ENCODE measurements around the gene C1QTNF1. TPM values are rescaled to one million over a fixed set of nuclear protein-coding genes. Genes with fewer than 3 reads are reported as not detected.

The C1QTNF1 gene
- total RNA-seq, 2 experiments from 2014 or later, result not detected

DNA sequence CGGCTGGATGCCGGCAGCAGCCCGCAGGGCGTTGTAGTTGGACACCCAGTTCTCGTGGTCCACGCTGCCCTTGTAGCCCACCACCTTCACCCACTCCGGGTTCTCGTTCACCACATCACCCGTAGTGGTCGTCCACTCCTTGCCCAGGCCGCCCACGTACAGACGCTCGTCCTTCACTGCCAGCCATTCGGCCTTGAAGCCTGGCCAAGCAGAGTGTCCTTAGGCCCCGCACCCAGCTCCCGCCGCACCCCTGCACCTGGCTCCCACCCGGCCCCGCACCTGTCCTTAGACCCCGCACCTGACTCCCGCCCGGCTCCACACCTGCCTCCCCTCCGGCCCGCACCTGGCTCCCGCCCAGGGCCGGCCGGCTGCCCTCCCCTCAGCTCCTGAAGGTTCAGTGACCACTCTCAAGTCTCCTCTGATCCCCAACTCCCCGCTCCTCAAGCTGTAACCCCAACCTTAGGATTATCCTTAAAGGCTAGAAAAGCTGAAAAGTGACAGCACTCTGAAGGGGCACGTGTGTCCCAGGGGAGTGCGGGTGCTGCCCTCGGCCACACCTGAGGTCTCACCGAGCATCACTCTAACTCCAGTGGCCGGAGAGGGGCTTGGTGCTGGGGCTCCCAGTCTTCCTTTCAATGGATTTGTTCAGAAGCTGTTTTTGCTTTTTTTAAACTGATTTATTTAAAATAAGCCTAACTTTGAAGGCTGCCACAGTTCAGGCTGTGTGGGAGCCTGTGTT is 28.8 kb upstream of the C1QTNF1 start:
- Histone ChIP-seq H4K20me1 (ENCODE audit: insufficient read depth, low read length) (peaks cover 4% of the 10 kb centered on the region; the same call in 1 of the 2 replicates), H3K9me2 (ENCODE audit: insufficient read depth, low read length) (no peaks in the 10 kb centered on the region), H2AFZ (ENCODE audit: low read length) (no peak overlapping the region), H3K36me3 (ENCODE audit: insufficient read depth, low read length) (peaks cover 94% of the 10 kb centered on the region), H3K27ac (ENCODE audit: low read depth, low read length, poor library complexity, severe bottlenecking) (no peak overlapping the region), H3K79me2 (ENCODE audit: insufficient read depth, low read depth, low read length) (no peaks in the 10 kb centered on the region), H3K4me3 (ENCODE audit: low read depth, low read length, poor library complexity, severe bottlenecking) (no peak overlapping the region), H3K4me1 (ENCODE audit: insufficient read depth, low read length, poor library complexity, severe bottlenecking) (no peaks in the 10 kb centered on the region), H3K9me3 (ENCODE audit: low read length) (no peaks in the 10 kb centered on the region), H3K4me2 (ENCODE audit: low read length) (no peak overlapping the region)
- intact Hi-C loops (cut with micrococcal nuclease; ENCODE audit: unreplicated experiment), result no loop called here
- DNase-seq (ENCODE audit: low spot score), result no peak
- ChIA-PET CTCF (ENCODE audit: unreplicated experiment) (interaction anchor here (1.2 kb wide), 1 partner anchor 10 kb away, joined by 4 read pairs; no protein-coding TSS in a partner anchor), POLR2A (interaction anchor here (0.9 kb wide), 1 partner anchor 132 kb away, joined by 3 read pairs; no protein-coding TSS in a partner anchor)
- BruUV-seq (replicated peaks), result no TSS peak
- no peak for TF ChIP-seq CTCF (conservative IDR thresholded peaks at IDR 0.05; ENCODE audit: low read length)
- TF ChIP-seq EZH2phosphoT487 (IDR thresholded peaks at IDR 0.05; ENCODE audit: borderline replicate concordance, low read depth, low read length), result no peak

DNA sequence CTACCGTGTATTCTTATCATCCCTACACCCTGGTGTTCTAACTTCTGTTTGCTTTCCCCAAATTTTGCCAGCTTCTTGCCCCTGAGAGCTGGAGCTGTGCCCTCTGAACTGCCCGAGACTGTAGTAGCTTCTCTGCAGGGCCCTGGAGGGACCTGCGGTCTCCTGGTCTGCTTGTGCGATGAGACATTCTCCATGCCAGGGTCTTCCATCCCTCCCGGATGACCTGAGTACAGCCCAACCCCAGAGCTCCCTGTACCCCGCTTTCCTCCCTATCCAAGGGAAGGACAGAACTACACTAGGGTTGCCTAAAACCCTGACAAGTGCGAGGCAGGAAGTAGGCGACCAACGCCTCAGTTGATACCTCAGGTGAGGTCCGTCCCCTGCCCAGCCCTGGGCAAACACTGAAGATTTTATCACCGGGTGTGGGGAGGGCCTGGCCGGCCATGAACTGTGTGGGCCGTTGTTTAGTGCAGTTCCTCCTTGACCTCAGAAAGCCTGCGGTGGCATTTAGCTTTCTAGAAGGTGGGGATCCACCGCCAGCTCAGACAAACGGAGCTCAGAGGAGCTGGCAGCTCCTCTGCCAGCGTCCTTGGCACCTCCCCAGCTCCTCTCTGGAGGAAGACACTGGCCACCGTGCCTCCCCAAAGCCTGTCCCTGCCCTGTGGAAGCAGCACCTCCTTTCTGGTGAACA is 28.1 kb upstream of the C1QTNF1 start:
- Histone ChIP-seq H3K4me2 (ENCODE audit: low read length) (no peak overlapping the region), H3K4me1 (ENCODE audit: insufficient read depth, low read length, poor library complexity, severe bottlenecking) (no peaks in the 10 kb centered on the region), H3K9me3 (ENCODE audit: low read length) (no peaks in the 10 kb centered on the region), H3K27ac (ENCODE audit: low read depth, low read length, poor library complexity, severe bottlenecking) (no peak overlapping the region), H3K79me2 (ENCODE audit: insufficient read depth, low read depth, low read length) (no peaks in the 10 kb centered on the region), H4K20me1 (ENCODE audit: insufficient read depth, low read length) (peaks cover 4% of the 10 kb centered on the region; the same call in 1 of the 2 replicates), H3K36me3 (ENCODE audit: insufficient read depth, low read length) (peaks cover 88% of the 10 kb centered on the region), H3K4me3 (ENCODE audit: low read depth, low read length, poor library complexity, severe bottlenecking) (no peak overlapping the region), H3K9me2 (ENCODE audit: insufficient read depth, low read length) (no peaks in the 10 kb centered on the region), H2AFZ (ENCODE audit: low read length) (no peak overlapping the region)
- POLR2A ChIA-PET, result interaction anchor here (0.9 kb wide), 1 partner anchor 132 kb away, joined by 3 read pairs; no protein-coding TSS in a partner anchor
- DNase-seq (ENCODE audit: low spot score), result no peak
- intact Hi-C loops (cut with micrococcal nuclease; ENCODE audit: unreplicated experiment), result no loop called here
- no TSS peak for BruUV-seq (replicated peaks)
- CTCF ChIA-PET (ENCODE audit: unreplicated experiment), result interaction anchor here (1.2 kb wide), 1 partner anchor 10 kb away, joined by 4 read pairs; no protein-coding TSS in a partner anchor
- TF ChIP-seq CTCF (conservative IDR thresholded peaks at IDR 0.05; ENCODE audit: low read length), result no peak
- TF ChIP-seq EZH2phosphoT487 (IDR thresholded peaks at IDR 0.05; ENCODE audit: borderline replicate concordance, low read depth, low read length), result no peak
